K562 (cell line): Measurements from ENCODE around the gene MVB12B. TPM values are rescaled to one million over a fixed set of nuclear protein-coding genes. Genes with fewer than 3 reads are reported as not detected.

Experiments
- ATAC-seq: fragments of 200-7000 bp; cut with Tn5 transposase; 3 replicates; pipeline ENCODE4 v1.9.1; 2020; ENCODE audit warnings: moderate library complexity
- BruUV-seq: library from RNA; stranded (reverse); fragments of 400-500 nt; replicated peaks from 2 replicates; lab custom pipeline; 2021; lab: Mats Ljungman, UMichigan
- CTCF ChIA-PET: fragments of 300-600 bp; formaldehyde crosslinking; extraction: SDS; loops from one replicate; lab custom pipeline; 2021; ENCODE audit warnings: low intra/inter-chr PET ratio; lab: Yijun Ruan, JAX
- POLR2A ChIA-PET: fragments of 300-600, 350-650 bp; sonication (Branson Sonifier 250); formaldehyde crosslinking; extraction: SDS; loops from one replicate; lab custom pipeline; 2021; ENCODE audit warnings: antibody characterized with exemption, inconsistent platforms; lab: Yijun Ruan, JAX
- DNase-seq, 4 experiments: peaks; one replicate each; pipeline versions ENCODE4 v3.0.0 to v3.0.0-alpha.2; 2011 to 2018; ENCODE audit warnings: low spot score in 3 of 4, mixed read lengths in 3 of 4; ENCODE audit errors: extremely low read depth in 1 of 4
- FAIRE-seq: peaks from 2 replicates; lab custom pipeline; 2011; peaks lifted over from hg19 to GRCh38; lab: Jason Lieb, UNC
- H2AFZ ChIP-seq: 2 replicates; pipeline ENCODE4 v1.6.0; 2011; ENCODE audit warnings: low read depth, low read length, control low read depth, inconsistent platforms
- H3K27ac ChIP-seq: fragments of 200-600 bp; 3 replicates; pipeline ENCODE4 v1.8.0; 2011; ENCODE audit warnings: low read depth, mild to moderate bottlenecking, control low read depth, inconsistent platforms, low read length, moderate library complexity, mixed read lengths; ENCODE audit errors: extremely low read depth
- H3K27me3 ChIP-seq, 2 experiments: fragments of 300-600 bp in 1 of 2; 2 replicates in 1 of 2; 3 replicates in 1 of 2; pipeline versions ENCODE4 v1.6.0 to v1.8.0; 2011; ENCODE audit warnings: inconsistent platforms in 2 of 2, low read length in 2 of 2, mild to moderate bottlenecking in 1 of 2, mixed read lengths in 1 of 2, moderate library complexity in 1 of 2; ENCODE audit not compliant: control insufficient read depth in 2 of 2, insufficient read depth in 2 of 2
- H3K36me3 ChIP-seq: fragments of 300-600 bp; 3 replicates; pipeline ENCODE4 v1.8.0; 2011; ENCODE audit warnings: mild to moderate bottlenecking, low read length, inconsistent platforms; ENCODE audit not compliant: control insufficient read depth, insufficient read depth
- H3K4me1 ChIP-seq, 2 experiments: fragments of 200-600 bp in 1 of 2; replicated peaks in 1 of 2; 2 replicates in 1 of 2; 3 replicates in 1 of 2; pipeline versions ENCODE4 v1.5.1 to v1.8.0; 2011; ENCODE audit warnings: inconsistent platforms in 2 of 2, low read length in 2 of 2, mild to moderate bottlenecking in 1 of 2, mixed read lengths in 1 of 2, moderate library complexity in 1 of 2; ENCODE audit not compliant: control insufficient read depth in 2 of 2, insufficient read depth in 2 of 2
- H3K4me2 ChIP-seq: 2 replicates; pipeline ENCODE4 v1.6.1; 2011; ENCODE audit warnings: low read length, control low read depth, inconsistent platforms, mixed read lengths; ENCODE audit not compliant: insufficient read depth
- H3K4me3 ChIP-seq: fragments of 200-600 bp; sonication (generic), shearing (Covaris generic); 2 replicates; pipeline ENCODE4 v1.5.1; 2016; ENCODE audit warnings: control low read depth, inconsistent platforms
- H3K79me2 ChIP-seq: fragments of 200-600 bp; 3 replicates; pipeline ENCODE4 v1.8.0; 2011; ENCODE audit warnings: low read length, inconsistent platforms; ENCODE audit not compliant: control insufficient read depth, insufficient read depth
- H3K9ac ChIP-seq, 2 experiments: 2 replicates each; pipeline versions ENCODE4 v1.6.0 to v1.6.1; 2011; ENCODE audit warnings: low read depth in 2 of 2, low read length in 2 of 2, control low read depth in 1 of 2, inconsistent platforms in 1 of 2, mild to moderate bottlenecking in 1 of 2, mixed read lengths in 1 of 2; ENCODE audit not compliant: insufficient read depth in 1 of 2
- H3K9me1 ChIP-seq: one replicate; pipeline ENCODE4 v1.6.0; 2011; ENCODE audit warnings: inconsistent platforms, mild to moderate bottlenecking, low read length, moderate library complexity; ENCODE audit not compliant: control insufficient read depth, insufficient read depth
- H3K9me3 ChIP-seq: replicated peaks from 2 replicates; pipeline ENCODE4 v1.5.1; 2011; ENCODE audit warnings: low read depth, low read length, inconsistent platforms; ENCODE audit not compliant: control insufficient read depth, insufficient read depth
- H4K20me1 ChIP-seq: replicated peaks from 2 replicates; pipeline ENCODE4 v1.6.1; 2011; ENCODE audit warnings: low read length, inconsistent platforms, mixed read lengths; ENCODE audit not compliant: control insufficient read depth, insufficient read depth
- DACH1 ChIP-seq: fragments of 450-650 bp; IDR thresholded peaks from 2 replicates; pipeline ENCODE4 v1.6.1; 2018; ENCODE audit not compliant: partially characterized antibody
- FOS ChIP-seq: IDR thresholded peaks from 3 replicates; pipeline ENCODE4 v1.6.1; 2011; ENCODE audit not compliant: insufficient read length; ENCODE audit errors: extremely low read depth
- TAL1 ChIP-seq: fragments of 450-650 bp; IDR thresholded peaks from 2 replicates; pipeline ENCODE4 v1.6.1; 2016; ENCODE audit warnings: mild to moderate bottlenecking
- TRIM24 ChIP-seq, 2 experiments: fragments of 450-650 bp; IDR thresholded peaks; 2 replicates each; pipeline ENCODE4 v1.6.1; 2016
- ZNF133 ChIP-seq: fragments of 250-450 bp; sonication (Bioruptor Pico); IDR thresholded peaks from 2 replicates; pipeline ENCODE4 v1.4.0; 2020; ENCODE audit warnings: mild to moderate bottlenecking
- WGBS: fragments of 100-300 bp; shearing (Covaris generic); methylation state at CpG from one replicate; pipeline ENCODE4 v1.1.6; 2016; ENCODE audit warnings: low coverage, mixed read lengths; ENCODE audit not compliant: insufficient coverage; ENCODE audit errors: missing lambda C conversion rate; 5-methylcytosine and 5-hydroxymethylcytosine counted together
- in situ Hi-C: fragments of 300-500 bp; cut with MboI; formaldehyde crosslinking; loops from 4 replicates; pipeline ENCODE4 v1.15.0; 2018; ENCODE audit warnings: inconsistent platforms, mixed read lengths
- intact Hi-C: fragments of 100-400 bp; cut with micrococcal nuclease; formaldehyde crosslinking; loops from 2 replicates; pipeline ENCODE4 v1.14.2; 2022
- polyA plus RNA-seq, 8 experiments: library from polyadenylated mRNA; depleted of rRNA in 4 of 8; stranded (reverse) in 5 of 8; unstranded in 3 of 8; fragments of >200 nt; fragmentation: Nextera tagmentation in 2 of 8; fragmentation: Illumina TruSeq in 1 of 8; extraction: Ambion mirVana in 2 of 8; extraction: Trizol in 1 of 8; gene quantifications; 2 replicates each; pipeline versions ENCODE4 v1.2.1 to v1.2.3, GENCODE V29; 2011 to 2014; ENCODE audit warnings: inconsistent platforms in 1 of 8, missing spikeins in 1 of 8
- total RNA-seq, 7 experiments: library from RNA; depleted of rRNA in 6 of 7; stranded (reverse); fragments of >200 nt in 6 of 7; fragmentation: Illumina TruSeq in 2 of 7; extraction: Trizol in 2 of 7; gene quantifications; 2 replicates each; pipeline versions ENCODE4 v1.2.1 to v1.2.3, GENCODE V29; 2011 to 2021; ENCODE audit warnings: low replicate concordance in 1 of 7
- TF ChIP-seq, protein P1 (sequence below): sonication (generic); formaldehyde crosslinking; IDR thresholded peaks from 2 replicates; pipeline ENCODE4 v1.8.0; 2023; ENCODE audit warnings: missing genetic modification reagents, mild to moderate bottlenecking, borderline replicate concordance
- TF ChIP-seq, protein P2 (sequence below): fragments of 250-450 bp; sonication (Bioruptor Pico); IDR thresholded peaks from 2 replicates; pipeline ENCODE4 v1.4.0; 2020

MVB12B gene
- total and polyA plus RNA-seq, 9 of the 15 experiments (the other 6 are each of a cell fraction or from before 2014, with no cell fraction given): not detected

DNA sequence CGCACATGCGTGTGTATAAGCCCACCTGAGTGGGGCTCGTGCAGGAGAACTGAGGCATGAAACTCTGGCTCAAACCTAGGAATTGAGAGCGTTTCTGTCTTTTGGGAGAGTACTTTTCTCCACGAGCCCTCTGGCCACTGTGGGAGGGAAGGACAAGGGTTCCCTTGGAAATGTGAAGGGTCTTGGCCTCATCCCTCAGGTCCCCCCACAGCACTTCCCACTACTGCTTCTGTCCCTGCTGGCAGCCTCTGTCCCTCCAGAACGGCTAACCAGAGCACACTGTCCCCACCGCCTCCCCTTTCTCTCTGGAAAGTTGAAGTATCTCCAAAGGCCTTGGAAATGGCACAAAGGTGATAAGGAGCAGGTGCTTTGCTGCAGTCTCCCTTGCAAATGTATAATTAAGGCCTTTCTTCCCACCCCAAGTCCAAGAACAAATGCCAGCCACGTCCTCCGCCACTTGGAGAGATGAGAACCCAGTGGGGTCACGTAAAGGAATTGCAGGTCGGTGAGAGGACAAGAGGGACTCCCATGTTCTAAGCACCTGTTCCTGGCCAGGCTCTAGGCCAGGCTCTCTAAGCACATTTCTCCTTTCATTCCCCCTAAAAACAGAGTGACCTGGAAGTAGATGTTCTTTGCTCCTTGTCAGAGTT, 179.2 kb downstream of the MVB12B start:
- no peak for ATAC-seq
- TF ChIP-seq DACH1 (no peak), TAL1 (no peak), ZNF133 (CRISPR knock-in tag) (no peak), FOS (no peak), TRIM24 (IDR thresholded peaks at IDR 0.05) (no peak)
- TF ChIP-seq, protein P1, sequence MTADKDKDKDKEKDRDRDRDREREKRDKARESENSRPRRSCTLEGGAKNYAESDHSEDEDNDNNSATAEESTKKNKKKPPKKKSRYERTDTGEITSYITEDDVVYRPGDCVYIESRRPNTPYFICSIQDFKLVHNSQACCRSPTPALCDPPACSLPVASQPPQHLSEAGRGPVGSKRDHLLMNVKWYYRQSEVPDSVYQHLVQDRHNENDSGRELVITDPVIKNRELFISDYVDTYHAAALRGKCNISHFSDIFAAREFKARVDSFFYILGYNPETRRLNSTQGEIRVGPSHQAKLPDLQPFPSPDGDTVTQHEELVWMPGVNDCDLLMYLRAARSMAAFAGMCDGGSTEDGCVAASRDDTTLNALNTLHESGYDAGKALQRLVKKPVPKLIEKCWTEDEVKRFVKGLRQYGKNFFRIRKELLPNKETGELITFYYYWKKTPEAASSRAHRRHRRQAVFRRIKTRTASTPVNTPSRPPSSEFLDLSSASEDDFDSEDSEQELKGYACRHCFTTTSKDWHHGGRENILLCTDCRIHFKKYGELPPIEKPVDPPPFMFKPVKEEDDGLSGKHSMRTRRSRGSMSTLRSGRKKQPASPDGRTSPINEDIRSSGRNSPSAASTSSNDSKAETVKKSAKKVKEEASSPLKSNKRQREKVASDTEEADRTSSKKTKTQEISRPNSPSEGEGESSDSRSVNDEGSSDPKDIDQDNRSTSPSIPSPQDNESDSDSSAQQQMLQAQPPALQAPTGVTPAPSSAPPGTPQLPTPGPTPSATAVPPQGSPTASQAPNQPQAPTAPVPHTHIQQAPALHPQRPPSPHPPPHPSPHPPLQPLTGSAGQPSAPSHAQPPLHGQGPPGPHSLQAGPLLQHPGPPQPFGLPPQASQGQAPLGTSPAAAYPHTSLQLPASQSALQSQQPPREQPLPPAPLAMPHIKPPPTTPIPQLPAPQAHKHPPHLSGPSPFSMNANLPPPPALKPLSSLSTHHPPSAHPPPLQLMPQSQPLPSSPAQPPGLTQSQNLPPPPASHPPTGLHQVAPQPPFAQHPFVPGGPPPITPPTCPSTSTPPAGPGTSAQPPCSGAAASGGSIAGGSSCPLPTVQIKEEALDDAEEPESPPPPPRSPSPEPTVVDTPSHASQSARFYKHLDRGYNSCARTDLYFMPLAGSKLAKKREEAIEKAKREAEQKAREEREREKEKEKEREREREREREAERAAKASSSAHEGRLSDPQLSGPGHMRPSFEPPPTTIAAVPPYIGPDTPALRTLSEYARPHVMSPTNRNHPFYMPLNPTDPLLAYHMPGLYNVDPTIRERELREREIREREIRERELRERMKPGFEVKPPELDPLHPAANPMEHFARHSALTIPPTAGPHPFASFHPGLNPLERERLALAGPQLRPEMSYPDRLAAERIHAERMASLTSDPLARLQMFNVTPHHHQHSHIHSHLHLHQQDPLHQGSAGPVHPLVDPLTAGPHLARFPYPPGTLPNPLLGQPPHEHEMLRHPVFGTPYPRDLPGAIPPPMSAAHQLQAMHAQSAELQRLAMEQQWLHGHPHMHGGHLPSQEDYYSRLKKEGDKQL (CRISPR knock-in tag): no peak
- TF ChIP-seq, protein P2, sequence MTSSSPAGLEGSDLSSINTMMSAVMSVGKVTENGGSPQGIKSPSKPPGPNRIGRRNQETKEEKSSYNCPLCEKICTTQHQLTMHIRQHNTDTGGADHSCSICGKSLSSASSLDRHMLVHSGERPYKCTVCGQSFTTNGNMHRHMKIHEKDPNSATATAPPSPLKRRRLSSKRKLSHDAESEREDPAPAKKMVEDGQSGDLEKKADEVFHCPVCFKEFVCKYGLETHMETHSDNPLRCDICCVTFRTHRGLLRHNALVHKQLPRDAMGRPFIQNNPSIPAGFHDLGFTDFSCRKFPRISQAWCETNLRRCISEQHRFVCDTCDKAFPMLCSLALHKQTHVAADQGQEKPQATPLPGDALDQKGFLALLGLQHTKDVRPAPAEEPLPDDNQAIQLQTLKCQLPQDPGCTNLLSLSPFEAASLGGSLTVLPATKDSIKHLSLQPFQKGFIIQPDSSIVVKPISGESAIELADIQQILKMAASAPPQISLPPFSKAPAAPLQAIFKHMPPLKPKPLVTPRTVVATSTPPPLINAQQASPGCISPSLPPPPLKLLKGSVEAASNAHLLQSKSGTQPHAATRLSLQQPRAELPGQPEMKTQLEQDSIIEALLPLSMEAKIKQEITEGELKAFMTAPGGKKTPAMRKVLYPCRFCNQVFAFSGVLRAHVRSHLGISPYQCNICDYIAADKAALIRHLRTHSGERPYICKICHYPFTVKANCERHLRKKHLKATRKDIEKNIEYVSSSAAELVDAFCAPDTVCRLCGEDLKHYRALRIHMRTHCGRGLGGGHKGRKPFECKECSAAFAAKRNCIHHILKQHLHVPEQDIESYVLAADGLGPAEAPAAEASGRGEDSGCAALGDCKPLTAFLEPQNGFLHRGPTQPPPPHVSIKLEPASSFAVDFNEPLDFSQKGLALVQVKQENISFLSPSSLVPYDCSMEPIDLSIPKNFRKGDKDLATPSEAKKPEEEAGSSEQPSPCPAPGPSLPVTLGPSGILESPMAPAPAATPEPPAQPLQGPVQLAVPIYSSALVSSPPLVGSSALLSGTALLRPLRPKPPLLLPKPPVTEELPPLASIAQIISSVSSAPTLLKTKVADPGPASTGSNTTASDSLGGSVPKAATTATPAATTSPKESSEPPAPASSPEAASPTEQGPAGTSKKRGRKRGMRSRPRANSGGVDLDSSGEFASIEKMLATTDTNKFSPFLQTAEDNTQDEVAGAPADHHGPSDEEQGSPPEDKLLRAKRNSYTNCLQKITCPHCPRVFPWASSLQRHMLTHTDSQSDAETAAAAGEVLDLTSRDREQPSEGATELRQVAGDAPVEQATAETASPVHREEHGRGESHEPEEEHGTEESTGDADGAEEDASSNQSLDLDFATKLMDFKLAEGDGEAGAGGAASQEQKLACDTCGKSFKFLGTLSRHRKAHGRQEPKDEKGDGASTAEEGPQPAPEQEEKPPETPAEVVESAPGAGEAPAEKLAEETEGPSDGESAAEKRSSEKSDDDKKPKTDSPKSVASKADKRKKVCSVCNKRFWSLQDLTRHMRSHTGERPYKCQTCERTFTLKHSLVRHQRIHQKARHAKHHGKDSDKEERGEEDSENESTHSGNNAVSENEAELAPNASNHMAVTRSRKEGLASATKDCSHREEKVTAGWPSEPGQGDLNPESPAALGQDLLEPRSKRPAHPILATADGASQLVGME: no peak
- no peak overlapping the region for H3K4me3 ChIP-seq
- intact Hi-C loops (no loop called here), in situ Hi-C loops (loop anchor here (10.0 kb wide), 1 partner anchor 189 kb away; no protein-coding TSS in a partner anchor)
- H3K9me1 ChIP-seq: no peaks in the 10 kb centered on the region
- DNase-seq: no peak
- H3K36me3 ChIP-seq: no peaks in the 10 kb centered on the region
- CTCF ChIA-PET: no interaction called here
- H3K79me2 ChIP-seq: no peaks in the 10 kb centered on the region
- no TSS peak for BruUV-seq
- H3K9ac ChIP-seq: no peak overlapping the region
- peaks cover 16 to 78% of the 10 kb centered on the region in 2 experiments; a peak in 4 of 5 replicates for H3K27me3 ChIP-seq
- FAIRE-seq: no peak
- H4K20me1 ChIP-seq: peaks cover 31% of the 10 kb centered on the region; the same call in 1 of the 2 replicates
- H3K4me1 ChIP-seq: peaks cover 0 to 22% of the 10 kb centered on the region in 2 experiments; a peak in 2 of 5 replicates
- no peak overlapping the region for H3K27ac ChIP-seq
- no peak overlapping the region for H2AFZ ChIP-seq
- 0% methylated on average over 10 of the region's 11 CpGs for WGBS
- H3K9me3 ChIP-seq: no peaks in the 10 kb centered on the region
- H3K4me2 ChIP-seq: no peak overlapping the region
- POLR2A ChIA-PET: no interaction called here
